Prostate gland (tissue), 2 donors: ENCODE measurements around the gene DMRTC1B.
"Not testable (repeated sequence)": the region's sequence is repeated elsewhere in the genome, so short reads cannot be mapped to it uniquely, and the experiment has no call there.

ENCODE experiments used
- CTCF ChIP-seq, 4 experiments: fragments of 200-600 bp in 2 of 4; fragments of 450-650 bp in 2 of 4; sonication (generic) in 2 of 4; IDR thresholded peaks; 1 replicate in 3 of 4; 2 replicates in 1 of 4; pipeline ENCODE4 v1.5.1; 2016 to 2019; ENCODE audit warnings: antibody characterized with exemption in 4 of 4, mild to moderate bottlenecking in 2 of 4, moderate library complexity in 2 of 4
- POLR2A ChIP-seq: fragments of 450-650 bp; IDR thresholded peaks from one replicate; pipeline ENCODE4 v1.6.1; 2016; ENCODE audit warnings: antibody characterized with exemption, mild to moderate bottlenecking
- POLR2AphosphoS5 ChIP-seq: sonication (generic); formaldehyde crosslinking; IDR thresholded peaks from one replicate; pipeline ENCODE4 v1.6.1; 2017; ENCODE audit warnings: antibody characterized with exemption

- not testable (repeated sequence) for TF ChIP-seq POLR2AphosphoS5; CTCF (IDR thresholded peaks at IDR 0.05); POLR2A
Observed at GRCh38 chrX:72760454-72760853, 16.2 kb upstream of the DMRTC1B start.
